ENCODE measurements around the gene TCF7L2.

The TCF7L2 gene

GRCh38 chr10:113207924-113208323 lies 257.9 kb downstream of the TCF7L2 start:
- no peak for DNase-seq

- no peak for DNase-seq
Measured at GRCh38 chr10:113213035-113213434, 263.0 kb downstream of the TCF7L2 start.

- no peak for DNase-seq
Measured at GRCh38 chr10:113214331-113214730, 264.3 kb downstream of the TCF7L2 start.

GRCh38 chr10:113216102-113216501 lies 266.1 kb downstream of the TCF7L2 start:
- DNase-seq: no peak
